Karpas-422 (cell line): Measurements from ENCODE around the gene HDAC4. TPM values are rescaled to one million over a fixed set of nuclear protein-coding genes. Genes with fewer than 3 reads are reported as not detected.

Experiments
- DNase-seq: peaks from one replicate; pipeline ENCODE4 v3.0.0-alpha.2; 2015
- H2AFZ ChIP-seq: fragments of 200-600 bp; sonication (generic); 2 replicates; pipeline ENCODE4 v1.6.1; 2014; ENCODE audit warnings: antibody characterized with exemption, low read length, mixed read lengths
- H3K27ac ChIP-seq: fragments of 200-600 bp; sonication (generic); 2 replicates; pipeline ENCODE4 v1.5.1; 2014; ENCODE audit warnings: mild to moderate bottlenecking, low read length, moderate library complexity
- H3K27me3 ChIP-seq: fragments of 200-600 bp; sonication (generic); 2 replicates; pipeline ENCODE4 v1.6.1; 2014; ENCODE audit warnings: low read length, mixed read lengths
- H3K36me3 ChIP-seq: fragments of 200-600 bp; sonication (generic); 2 replicates; pipeline ENCODE4 v1.6.1; 2014; ENCODE audit warnings: low read length, mixed read lengths; ENCODE audit not compliant: insufficient read depth
- H3K4me1 ChIP-seq: fragments of 200-600 bp; sonication (generic); 2 replicates; pipeline ENCODE4 v1.6.1; 2014; ENCODE audit warnings: mild to moderate bottlenecking, low read length, mixed read lengths
- H3K4me2 ChIP-seq: fragments of 200-600 bp; sonication (generic); 2 replicates; pipeline ENCODE4 v1.6.1; 2014; ENCODE audit warnings: low read length, low read depth, mild to moderate bottlenecking; ENCODE audit not compliant: poor library complexity, severe bottlenecking
- H3K4me3 ChIP-seq: fragments of 200-600 bp; sonication (generic); 2 replicates; pipeline ENCODE4 v1.5.1; 2014; ENCODE audit warnings: mild to moderate bottlenecking, antibody characterized with exemption, low read length, mixed read lengths
- H3K79me2 ChIP-seq: fragments of 200-600 bp; sonication (generic); 2 replicates; pipeline ENCODE4 v1.6.1; 2014; ENCODE audit warnings: mild to moderate bottlenecking, low read length, mixed read lengths
- H3K9ac ChIP-seq: fragments of 200-600 bp; sonication (generic); 2 replicates; pipeline ENCODE4 v1.6.0; 2014; ENCODE audit warnings: low read length
- H3K9me2 ChIP-seq: fragments of 200-600 bp; sonication (generic), shearing (Covaris generic); replicated peaks from 2 replicates; pipeline ENCODE4 v1.6.0; 2014; ENCODE audit warnings: mild to moderate bottlenecking, low read length, moderate library complexity; ENCODE audit not compliant: insufficient read depth
- H3K9me3 ChIP-seq: fragments of 300-700, 200-600 bp; sonication (generic); 2 replicates; pipeline ENCODE4 v1.6.1; 2014; ENCODE audit warnings: low read length, mixed read lengths
- H4K20me1 ChIP-seq: fragments of 200-600 bp; sonication (generic); 2 replicates; pipeline ENCODE4 v1.6.1; 2014; ENCODE audit warnings: mild to moderate bottlenecking, antibody characterized with exemption, low read length, low read depth; ENCODE audit not compliant: insufficient read depth
- total RNA-seq: library from RNA; depleted of rRNA; stranded (reverse); fragments of >200 nt; shearing (Covaris generic); gene quantifications from 2 replicates; pipeline ENCODE4 v1.2.3, GENCODE V29; 2014; ENCODE audit warnings: low replicate concordance

HDAC4 gene
- total RNA-seq, 1 experiment from 2014 or later: 8.5 TPM

DNA sequence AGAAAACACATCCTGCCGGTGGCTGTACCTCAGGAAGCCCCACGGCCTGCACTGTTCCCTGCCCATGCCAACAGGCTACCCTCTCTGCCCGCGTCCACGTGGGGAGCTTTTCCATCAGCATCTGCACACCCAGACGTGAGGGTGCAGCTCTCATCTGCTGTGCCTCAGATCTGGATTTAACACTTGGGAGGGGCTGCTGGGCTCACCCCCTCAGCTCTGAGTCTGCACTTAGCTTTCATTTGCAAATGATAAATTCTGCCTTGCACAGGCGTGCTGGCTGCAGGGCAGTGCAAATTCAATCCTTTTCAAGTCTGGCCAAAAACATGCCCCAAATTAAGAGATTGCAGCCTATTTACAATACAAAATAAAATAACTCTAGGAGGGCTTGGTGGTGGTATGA is 307.3 kb downstream of the HDAC4 start:
- no peaks in the 10 kb centered on the region for H3K79me2 ChIP-seq
- H4K20me1 ChIP-seq: no peaks in the 10 kb centered on the region
- no peak overlapping the region for H3K27ac ChIP-seq
- H3K9ac ChIP-seq: no peak overlapping the region
- DNase-seq: no peak
- no peaks in the 10 kb centered on the region for H3K4me1 ChIP-seq
- H3K9me2 ChIP-seq: no peaks in the 10 kb centered on the region
- H3K9me3 ChIP-seq: no peaks in the 10 kb centered on the region
- H2AFZ ChIP-seq: no peak overlapping the region
- H3K4me2 ChIP-seq: no peak overlapping the region
- H3K4me3 ChIP-seq: no peak overlapping the region
- H3K27me3 ChIP-seq: no peaks in the 10 kb centered on the region
- no peaks in the 10 kb centered on the region for H3K36me3 ChIP-seq

DNA sequence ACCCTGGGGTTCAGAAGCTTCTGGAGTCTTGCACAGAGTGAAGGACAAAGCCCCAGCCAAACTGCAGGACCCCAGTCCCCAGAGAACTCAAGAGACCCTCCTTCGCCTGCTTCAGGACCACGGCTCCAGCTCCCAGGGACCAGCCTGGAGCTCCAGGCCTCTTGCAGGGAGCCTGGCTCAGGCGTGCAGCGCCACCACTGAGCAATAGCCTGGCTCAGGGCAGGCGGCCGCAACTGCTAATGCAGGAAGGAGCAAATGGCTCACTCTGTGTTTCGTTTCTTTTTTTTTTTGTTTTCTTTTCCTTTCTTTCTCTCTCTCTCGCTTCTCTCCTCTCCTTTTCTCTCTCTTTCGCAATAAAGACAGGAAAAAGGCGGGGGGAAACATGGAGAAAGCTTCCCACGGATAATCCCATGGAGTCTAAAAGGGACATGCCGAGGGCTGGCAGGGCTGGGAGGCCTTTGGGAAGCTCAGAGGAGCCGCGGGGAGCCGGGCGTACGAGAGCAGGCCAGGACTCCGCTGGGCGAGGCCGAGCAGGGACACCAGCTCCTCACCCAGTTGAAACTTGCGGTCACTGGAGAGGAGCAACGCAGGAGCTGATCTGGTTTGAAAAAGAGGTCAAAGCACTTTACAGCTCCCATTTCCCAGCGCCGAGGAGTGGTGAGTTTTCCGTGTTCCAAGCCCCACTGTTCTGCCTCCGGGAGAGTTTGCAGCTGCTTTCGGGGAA is 308.1 kb downstream of the HDAC4 start:
- H3K9me2 ChIP-seq: no peaks in the 10 kb centered on the region
- H3K4me2 ChIP-seq: no peak overlapping the region
- no peak for DNase-seq
- H3K9me3 ChIP-seq: no peaks in the 10 kb centered on the region
- H3K79me2 ChIP-seq: no peaks in the 10 kb centered on the region
- no peaks in the 10 kb centered on the region for H4K20me1 ChIP-seq
- H3K27me3 ChIP-seq: no peaks in the 10 kb centered on the region
- H3K27ac ChIP-seq: no peak overlapping the region
- H3K36me3 ChIP-seq: no peaks in the 10 kb centered on the region
- no peak overlapping the region for H3K4me3 ChIP-seq
- no peak overlapping the region for H3K9ac ChIP-seq
- H3K4me1 ChIP-seq: no peaks in the 10 kb centered on the region
- H2AFZ ChIP-seq: no peak overlapping the region

DNA sequence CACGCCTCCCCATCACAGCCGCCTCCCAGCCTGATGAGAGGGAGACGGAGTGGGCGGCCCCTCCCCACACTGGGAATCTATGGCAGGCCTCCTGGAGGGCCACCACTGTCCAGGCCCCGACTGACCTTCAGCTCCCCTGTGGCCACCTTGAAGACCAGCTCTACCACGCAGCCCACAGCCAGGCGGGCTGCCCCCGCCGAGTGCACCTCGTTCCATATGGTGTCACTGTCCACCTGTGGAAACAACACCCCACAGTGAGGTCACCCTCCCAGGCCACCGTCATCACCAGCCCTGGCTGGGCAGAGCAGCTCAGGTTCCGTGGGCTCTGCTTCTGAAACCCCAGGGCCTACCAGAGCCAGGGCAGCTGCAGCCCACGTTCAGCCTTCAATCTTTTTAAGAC is 310.9 kb downstream of the HDAC4 start:
- no peaks in the 10 kb centered on the region for H3K4me1 ChIP-seq
- H3K4me2 ChIP-seq: no peak overlapping the region
- no peaks in the 10 kb centered on the region for H3K36me3 ChIP-seq
- H4K20me1 ChIP-seq: no peaks in the 10 kb centered on the region
- no peak overlapping the region for H3K9ac ChIP-seq
- H3K9me2 ChIP-seq: no peaks in the 10 kb centered on the region
- no peak overlapping the region for H3K27ac ChIP-seq
- no peaks in the 10 kb centered on the region for H3K9me3 ChIP-seq
- no peaks in the 10 kb centered on the region for H3K79me2 ChIP-seq
- no peak for DNase-seq
- H3K27me3 ChIP-seq: no peaks in the 10 kb centered on the region
- H2AFZ ChIP-seq: no peak overlapping the region
- no peak overlapping the region for H3K4me3 ChIP-seq

DNA sequence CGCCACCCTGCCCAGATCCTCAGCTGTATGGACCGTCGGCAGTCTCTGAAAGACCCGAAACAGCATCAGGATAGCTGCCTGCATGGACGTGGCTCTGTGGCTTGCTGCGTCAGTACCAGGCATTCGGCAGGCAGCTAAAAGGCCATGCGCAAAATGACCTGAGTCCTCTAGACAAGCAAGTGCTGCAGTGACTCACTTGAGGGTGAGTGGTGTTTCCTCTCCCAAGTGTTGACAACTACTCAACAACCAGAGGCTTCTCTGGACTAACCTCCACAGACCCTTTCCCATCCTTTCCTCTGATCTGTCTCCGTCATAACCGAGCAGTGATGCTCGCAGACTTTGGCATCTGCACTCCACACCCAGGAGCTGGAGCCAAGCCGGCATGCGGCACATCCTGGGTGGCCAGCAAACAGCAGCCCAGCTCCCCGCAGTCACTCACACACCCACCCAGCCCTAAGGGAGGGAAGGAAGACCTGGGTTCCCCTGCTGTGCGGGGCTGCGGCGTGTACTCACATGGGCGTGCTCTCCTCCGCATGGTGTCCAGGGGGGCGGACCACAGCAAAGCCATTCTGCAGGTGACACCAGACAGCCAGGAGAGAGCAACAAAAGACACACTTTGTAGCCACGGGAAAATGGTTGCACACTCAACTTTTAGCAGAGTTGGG is 313.6 kb downstream of the HDAC4 start:
- Histone ChIP-seq H3K36me3 (no peaks in the 10 kb centered on the region), H2AFZ (no peak overlapping the region)

DNA sequence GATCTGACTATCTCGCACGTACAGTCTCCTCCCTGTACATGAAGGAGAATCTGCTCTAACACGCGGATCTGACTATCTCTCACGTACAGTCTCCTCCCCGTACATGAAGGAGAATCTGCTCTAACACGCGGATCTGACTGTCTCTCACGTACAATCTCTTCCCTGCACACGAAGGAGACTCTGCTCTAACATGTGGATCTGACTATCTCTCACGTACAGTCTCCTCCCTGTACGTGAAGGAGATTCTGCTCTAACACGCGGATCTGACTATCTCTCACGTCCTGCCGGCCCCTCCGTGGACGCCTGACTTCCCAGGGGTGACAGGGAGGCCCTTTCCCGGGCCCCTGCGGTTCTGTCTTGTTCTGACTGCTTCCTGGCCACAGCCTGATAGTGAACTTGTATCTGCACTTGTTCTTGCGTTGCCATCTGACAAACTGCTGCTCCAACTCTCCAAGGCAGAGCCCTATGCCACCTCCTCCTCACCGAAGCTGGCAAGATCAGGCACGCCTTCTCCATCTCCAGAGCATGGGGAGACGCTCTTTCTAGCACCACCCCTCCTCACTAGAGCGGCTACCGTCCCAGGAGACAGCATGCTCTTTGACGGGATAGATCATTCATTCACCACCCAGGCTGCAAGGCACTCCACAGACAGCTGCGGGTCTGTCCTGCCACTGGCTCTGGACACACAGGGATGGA is 314.3 kb downstream of the HDAC4 start:
- H3K9ac ChIP-seq: no peak overlapping the region
- H2AFZ ChIP-seq: no peak overlapping the region

More for the DNA sequence above, 313.6 kb downstream of the HDAC4 start:
- Histone ChIP-seq H3K4me3 (no peak overlapping the region), H3K4me2 (no peak overlapping the region), H3K9me2 (no peaks in the 10 kb centered on the region), H3K9ac (no peak overlapping the region), H3K79me2 (no peaks in the 10 kb centered on the region), H3K27ac (no peak overlapping the region), H3K27me3 (no peaks in the 10 kb centered on the region), H3K4me1 (no peaks in the 10 kb centered on the region), H4K20me1 (no peaks in the 10 kb centered on the region), H3K9me3 (no peaks in the 10 kb centered on the region)
- no peak for DNase-seq

DNA sequence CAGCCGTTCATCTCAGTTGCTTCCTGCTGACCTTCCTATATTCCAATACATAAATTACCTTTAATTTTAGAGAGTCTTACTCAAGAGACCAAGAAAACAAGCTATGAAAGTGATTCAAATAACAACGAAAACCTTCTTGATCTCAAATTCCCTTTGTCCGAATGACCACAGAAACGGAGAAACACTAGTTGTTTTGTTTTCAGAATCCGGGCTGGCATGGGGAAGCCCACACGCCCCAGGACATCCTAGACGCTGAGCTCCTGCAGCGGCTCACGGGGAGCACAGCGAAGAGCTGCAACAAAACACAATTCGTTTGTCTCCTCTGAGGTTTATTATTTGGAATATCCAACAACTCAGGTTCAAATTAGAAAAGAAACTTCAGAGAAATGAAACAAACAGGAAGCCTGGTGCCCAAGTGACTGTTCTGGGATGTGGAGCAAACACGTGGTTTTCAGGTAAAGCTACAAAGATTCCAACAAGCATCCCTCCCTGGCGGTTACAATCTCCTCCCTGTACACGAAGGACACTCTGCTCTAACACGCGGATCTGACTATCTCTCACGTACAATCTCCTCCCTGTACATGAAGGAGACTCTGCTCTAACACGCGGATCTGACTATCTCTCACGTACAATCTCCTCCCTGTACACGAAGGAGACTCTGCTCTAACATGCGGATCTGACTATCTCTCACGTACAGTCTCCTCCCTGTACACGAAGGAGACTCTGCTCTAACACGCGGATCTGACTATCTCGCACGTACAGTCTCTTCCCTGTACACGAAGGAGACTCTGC is 315.4 kb downstream of the HDAC4 start:
- DNase-seq: no peak
- Histone ChIP-seq H3K4me3 (no peak overlapping the region), H3K4me2 (no peak overlapping the region), H3K27ac (no peak overlapping the region), H2AFZ (no peak overlapping the region), H3K36me3 (no peaks in the 10 kb centered on the region), H4K20me1 (no peaks in the 10 kb centered on the region), H3K9me2 (no peaks in the 10 kb centered on the region), H3K27me3 (no peaks in the 10 kb centered on the region), H3K4me1 (no peaks in the 10 kb centered on the region), H3K79me2 (no peaks in the 10 kb centered on the region), H3K9ac (no peak overlapping the region), H3K9me3 (no peaks in the 10 kb centered on the region)

More for the DNA sequence above, 314.3 kb downstream of the HDAC4 start:
- Histone ChIP-seq H3K27ac (no peak overlapping the region), H3K79me2 (no peaks in the 10 kb centered on the region), H3K9me2 (no peaks in the 10 kb centered on the region), H3K4me1 (no peaks in the 10 kb centered on the region), H4K20me1 (no peaks in the 10 kb centered on the region), H3K9me3 (no peaks in the 10 kb centered on the region), H3K4me2 (no peak overlapping the region), H3K36me3 (no peaks in the 10 kb centered on the region), H3K4me3 (no peak overlapping the region), H3K27me3 (no peaks in the 10 kb centered on the region)
- DNase-seq: no peak

DNA sequence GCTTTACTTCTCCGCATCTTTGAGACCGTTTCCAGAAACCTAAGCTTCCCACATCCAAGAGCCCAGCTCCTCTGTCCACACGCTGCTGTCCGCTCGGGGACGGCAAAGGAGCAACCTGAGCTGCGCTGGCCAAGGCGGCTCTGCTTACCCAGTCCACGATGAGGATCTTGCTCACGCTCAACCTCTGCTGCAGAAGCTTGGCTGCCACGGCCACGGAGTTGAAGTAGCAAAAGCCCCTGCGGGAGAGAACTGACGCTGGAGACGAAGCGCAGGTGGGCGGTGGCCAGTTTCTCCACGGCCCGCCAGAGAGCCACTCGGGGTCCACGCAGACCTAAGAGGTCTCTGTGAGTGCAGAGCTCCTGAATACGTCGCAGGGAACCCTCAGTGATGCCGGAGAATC is 316.8 kb downstream of the HDAC4 start:
- no peak overlapping the region for H3K27ac ChIP-seq

DNA sequence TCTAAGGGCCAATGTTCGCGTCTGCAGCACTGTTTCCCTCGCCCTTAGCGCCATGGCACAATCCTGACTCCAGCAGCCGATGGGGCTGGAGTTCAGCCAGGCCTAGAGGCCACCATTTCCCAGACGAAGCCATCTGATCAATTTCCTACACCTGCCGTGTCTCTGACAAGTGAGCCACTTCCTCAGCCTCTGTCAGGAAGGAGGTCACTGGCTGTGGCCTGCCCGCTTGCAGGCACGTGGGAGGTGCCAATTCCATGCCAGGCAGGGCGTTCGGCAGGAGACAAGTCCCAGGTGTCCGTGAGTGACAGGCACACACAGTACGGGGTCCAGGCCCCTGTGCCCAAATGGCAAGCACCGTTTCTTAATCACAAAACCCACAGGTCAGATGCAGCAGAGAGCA is 318.4 kb downstream of the HDAC4 start:
- Histone ChIP-seq H3K27ac (no peak overlapping the region), H3K36me3 (no peaks in the 10 kb centered on the region), H4K20me1 (no peaks in the 10 kb centered on the region), H3K27me3 (no peaks in the 10 kb centered on the region), H3K9me2 (no peaks in the 10 kb centered on the region), H3K79me2 (no peaks in the 10 kb centered on the region), H3K4me3 (no peak overlapping the region), H3K9me3 (no peaks in the 10 kb centered on the region), H2AFZ (no peak overlapping the region), H3K4me1 (no peaks in the 10 kb centered on the region), H3K4me2 (no peak overlapping the region), H3K9ac (no peak overlapping the region)
- DNase-seq: no peak

More for the DNA sequence above, 316.8 kb downstream of the HDAC4 start:
- Histone ChIP-seq H3K4me1 (no peaks in the 10 kb centered on the region), H4K20me1 (no peaks in the 10 kb centered on the region), H2AFZ (no peak overlapping the region), H3K9me3 (no peaks in the 10 kb centered on the region), H3K4me2 (no peak overlapping the region), H3K27me3 (no peaks in the 10 kb centered on the region), H3K4me3 (no peak overlapping the region), H3K9me2 (no peaks in the 10 kb centered on the region), H3K9ac (no peak overlapping the region), H3K36me3 (no peaks in the 10 kb centered on the region), H3K79me2 (no peaks in the 10 kb centered on the region)
- no peak for DNase-seq
